OCI-LY1 (cell line): ENCODE results near the gene PGBD5.

Experiments
- H2AFZ ChIP-seq: fragments of 200-600 bp; sonication (generic), shearing (Covaris generic); 2 replicates; pipeline ENCODE4 v1.6.0; 2014; ENCODE audit warnings: antibody characterized with exemption, mild to moderate bottlenecking, low read length
- H3F3A ChIP-seq: fragments of 200-600 bp; sonication (generic), shearing (Covaris generic); 2 replicates; pipeline ENCODE4 v1.6.0; 2014; ENCODE audit warnings: mild to moderate bottlenecking, antibody characterized with exemption, low read length, moderate library complexity; ENCODE audit not compliant: insufficient read depth
- H3K27ac ChIP-seq: fragments of 200-600 bp; sonication (generic); 2 replicates; pipeline ENCODE4 v1.5.1; 2014; ENCODE audit warnings: low read length, mixed run types, mild to moderate bottlenecking, low read depth; ENCODE audit not compliant: poor library complexity, severe bottlenecking
- H3K27me3 ChIP-seq: fragments of 200-600 bp; sonication (generic); 2 replicates; pipeline ENCODE4 v1.6.0; 2014; ENCODE audit warnings: antibody characterized with exemption, mild to moderate bottlenecking, low read length, moderate library complexity; ENCODE audit not compliant: insufficient read depth
- H3K36me3 ChIP-seq: fragments of 200-600 bp; sonication (generic); 2 replicates; pipeline ENCODE4 v1.6.1; 2014; ENCODE audit warnings: mild to moderate bottlenecking, antibody characterized with exemption, low read length, moderate library complexity, mixed read lengths; ENCODE audit not compliant: insufficient read depth
- H3K4me1 ChIP-seq: fragments of 200-600 bp; sonication (generic); 2 replicates; pipeline ENCODE4 v1.5.1; 2014; ENCODE audit warnings: mild to moderate bottlenecking, low read length, moderate library complexity; ENCODE audit not compliant: insufficient read depth, severe bottlenecking
- H3K4me2 ChIP-seq: fragments of 200-600 bp; sonication (generic), shearing (Covaris generic); 2 replicates; pipeline ENCODE4 v1.6.1; 2014; ENCODE audit warnings: low read length
- H3K4me3 ChIP-seq: fragments of 200-600 bp; sonication (generic); 2 replicates; pipeline ENCODE4 v1.5.1; 2014; ENCODE audit warnings: low read length, low read depth, mild to moderate bottlenecking, mixed read lengths; ENCODE audit not compliant: poor library complexity, severe bottlenecking
- H3K79me2 ChIP-seq: fragments of 200-600 bp; shearing (Covaris generic); 2 replicates; pipeline ENCODE4 v1.6.1; 2016; ENCODE audit warnings: mixed run types, low read length, mixed read lengths; ENCODE audit not compliant: insufficient read depth
- H3K9ac ChIP-seq: fragments of 200-600 bp; sonication (generic), shearing (Covaris generic); 2 replicates; pipeline ENCODE4 v1.6.1; 2014; ENCODE audit warnings: mild to moderate bottlenecking, low read length, mixed read lengths
- H3K9me2 ChIP-seq: fragments of 200-600 bp; sonication (generic), shearing (Covaris generic); 2 replicates; pipeline ENCODE4 v1.6.1; 2014; ENCODE audit warnings: low read depth, mild to moderate bottlenecking, low read length, mixed read lengths
- H3K9me3 ChIP-seq: fragments of 200-600 bp; shearing (Covaris generic); 2 replicates; pipeline ENCODE4 v1.6.1; 2014; ENCODE audit warnings: low read length, mixed read lengths
- H4K20me1 ChIP-seq: fragments of 200-600 bp; sonication (generic), shearing (Covaris generic); 2 replicates; pipeline ENCODE4 v1.6.0; 2016; ENCODE audit warnings: mild to moderate bottlenecking, low read length; ENCODE audit not compliant: insufficient read depth
- EZH2 ChIP-seq: fragments of 200-600 bp; sonication (generic), shearing (Covaris generic); IDR thresholded peaks from 2 replicates; pipeline ENCODE4 v1.8.0; 2017; ENCODE audit warnings: borderline replicate concordance, mixed run types, mild to moderate bottlenecking, antibody characterized with exemption, low read length, moderate library complexity, mixed read lengths
- TF ChIP-seq, protein P1 (sequence below): fragments of 200-600 bp; sonication (generic), shearing (Covaris generic); IDR thresholded peaks from 2 replicates; pipeline ENCODE4 v1.5.1; 2017; ENCODE audit warnings: mild to moderate bottlenecking, antibody characterized with exemption, low read length, moderate library complexity, mixed read lengths

PGBD5 gene

DNA sequence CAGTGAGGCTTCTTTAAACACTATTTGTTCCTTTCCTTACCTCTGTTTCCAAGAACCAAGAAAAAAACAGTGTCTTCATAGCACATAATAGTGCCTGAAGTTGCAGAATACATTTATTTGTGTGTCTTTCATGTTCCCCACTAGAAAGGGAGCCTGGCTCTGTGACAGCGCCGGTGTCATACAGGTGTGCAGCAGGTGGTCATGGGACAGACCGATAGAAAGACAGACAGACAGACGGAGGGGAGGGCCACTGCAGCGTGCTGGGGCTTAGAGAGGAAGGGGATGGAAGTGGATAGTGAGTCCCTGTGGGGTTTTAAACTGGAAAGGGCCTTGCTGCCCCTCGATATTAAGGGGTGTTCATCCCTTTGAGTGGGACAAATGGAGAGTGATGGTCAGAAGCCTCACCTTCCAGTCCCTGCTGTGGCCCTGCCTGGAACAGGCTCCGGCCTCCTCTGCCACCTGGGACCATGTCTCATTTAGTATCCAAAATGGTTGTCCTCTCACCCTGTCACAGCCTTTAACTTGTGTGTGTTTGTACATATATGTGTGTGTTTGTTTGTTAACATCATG lies 152.9 kb downstream of the PGBD5 start:
- Histone ChIP-seq H3K36me3 (peaks cover 31% of the 10 kb centered on the region), H3K79me2 (no peaks in the 10 kb centered on the region), H4K20me1 (no peaks in the 10 kb centered on the region), H3K9me3 (no peaks in the 10 kb centered on the region), H3K27me3 (no peaks in the 10 kb centered on the region), H3K9ac (no peak overlapping the region), H3K4me3 (no peak overlapping the region), H2AFZ (no peak overlapping the region), H3K9me2 (no peaks in the 10 kb centered on the region), H3K4me2 (no peak overlapping the region), H3K4me1 (peaks cover 65% of the 10 kb centered on the region), H3K27ac (peak overlapping the region; percentile 68), H3F3A (no peaks in the 10 kb centered on the region)
- TF ChIP-seq, protein P1, sequence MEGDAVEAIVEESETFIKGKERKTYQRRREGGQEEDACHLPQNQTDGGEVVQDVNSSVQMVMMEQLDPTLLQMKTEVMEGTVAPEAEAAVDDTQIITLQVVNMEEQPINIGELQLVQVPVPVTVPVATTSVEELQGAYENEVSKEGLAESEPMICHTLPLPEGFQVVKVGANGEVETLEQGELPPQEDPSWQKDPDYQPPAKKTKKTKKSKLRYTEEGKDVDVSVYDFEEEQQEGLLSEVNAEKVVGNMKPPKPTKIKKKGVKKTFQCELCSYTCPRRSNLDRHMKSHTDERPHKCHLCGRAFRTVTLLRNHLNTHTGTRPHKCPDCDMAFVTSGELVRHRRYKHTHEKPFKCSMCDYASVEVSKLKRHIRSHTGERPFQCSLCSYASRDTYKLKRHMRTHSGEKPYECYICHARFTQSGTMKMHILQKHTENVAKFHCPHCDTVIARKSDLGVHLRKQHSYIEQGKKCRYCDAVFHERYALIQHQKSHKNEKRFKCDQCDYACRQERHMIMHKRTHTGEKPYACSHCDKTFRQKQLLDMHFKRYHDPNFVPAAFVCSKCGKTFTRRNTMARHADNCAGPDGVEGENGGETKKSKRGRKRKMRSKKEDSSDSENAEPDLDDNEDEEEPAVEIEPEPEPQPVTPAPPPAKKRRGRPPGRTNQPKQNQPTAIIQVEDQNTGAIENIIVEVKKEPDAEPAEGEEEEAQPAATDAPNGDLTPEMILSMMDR: no peak
- TF ChIP-seq EZH2: no peak

DNA sequence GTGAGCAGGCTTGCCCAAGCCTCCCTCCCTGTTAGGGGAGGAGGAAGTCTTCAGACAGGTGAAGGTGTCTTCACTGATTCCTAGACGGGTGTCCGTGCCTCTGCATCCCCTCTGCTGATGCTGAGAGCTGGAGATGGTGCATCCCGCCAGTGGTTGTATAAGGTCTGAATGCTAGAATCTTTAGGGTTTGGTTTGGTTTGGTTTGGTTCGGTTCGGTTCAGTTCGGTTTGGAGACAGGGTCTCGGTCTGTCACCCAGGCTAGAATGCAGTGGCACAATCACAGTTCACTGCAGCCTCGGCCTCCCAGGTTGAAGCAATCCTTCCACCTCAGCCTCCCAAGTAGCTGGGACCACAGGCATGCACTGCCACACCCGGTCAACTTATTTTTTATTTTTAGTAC lies 153.6 kb downstream of the PGBD5 start:
- Histone ChIP-seq H4K20me1 (no peaks in the 10 kb centered on the region), H2AFZ (no peak overlapping the region), H3K9me3 (no peaks in the 10 kb centered on the region), H3K9me2 (no peaks in the 10 kb centered on the region), H3K4me1 (peaks cover 58% of the 10 kb centered on the region), H3K27me3 (no peaks in the 10 kb centered on the region), H3K9ac (no peak overlapping the region), H3K27ac (peak overlapping the region; percentile 68), H3K36me3 (peaks cover 34% of the 10 kb centered on the region), H3F3A (no peaks in the 10 kb centered on the region), H3K4me3 (no peak overlapping the region), H3K79me2 (no peaks in the 10 kb centered on the region), H3K4me2 (no peak overlapping the region)
- TF ChIP-seq EZH2: no peak
- TF ChIP-seq, protein P1: no peak

DNA sequence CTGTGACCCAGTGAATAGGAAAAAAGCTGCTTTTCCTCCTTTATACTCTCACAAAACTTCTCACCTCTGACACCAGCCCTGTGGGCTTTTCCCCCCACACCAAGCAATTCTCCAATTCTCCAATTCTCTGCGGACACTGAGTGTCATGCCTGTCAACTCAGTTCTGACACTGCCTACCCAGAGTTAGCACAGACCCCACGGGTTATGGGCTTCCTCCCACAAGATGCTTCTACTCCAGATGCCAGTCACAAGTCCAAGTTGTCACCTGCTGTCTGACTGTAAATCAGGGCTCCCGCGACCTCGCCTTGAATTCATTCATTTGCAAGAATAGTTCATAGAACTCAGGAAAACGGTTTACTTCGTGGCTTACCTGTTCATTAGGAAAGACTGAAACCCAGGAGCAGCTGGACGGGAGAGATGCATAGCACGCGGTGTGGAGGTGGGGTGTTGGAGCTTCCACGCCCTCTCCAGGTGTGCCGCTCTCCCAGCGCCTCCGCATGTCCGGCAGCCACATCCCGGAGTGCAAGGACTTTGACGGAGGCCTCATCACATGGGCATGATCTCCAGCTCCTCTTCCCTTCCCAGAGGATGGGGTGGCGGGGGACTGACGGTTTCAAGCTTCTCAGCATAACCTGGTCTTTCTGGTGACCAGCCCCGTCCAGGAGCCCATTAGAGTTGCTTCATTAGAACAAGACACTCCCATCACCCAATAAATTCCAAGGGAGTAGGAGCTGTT lies 154.7 kb downstream of the PGBD5 start:
- H3K4me2 ChIP-seq: peak overlapping the region; percentile 51; the same call in 1 of the 2 replicates
- no peak overlapping the region for H2AFZ ChIP-seq
- peaks cover 47% of the 10 kb centered on the region for H3K4me1 ChIP-seq
- peak overlapping the region; percentile 90 for H3K27ac ChIP-seq
- no peak overlapping the region; the same call in 1 of the 2 replicates for H3K9ac ChIP-seq
- no peaks in the 10 kb centered on the region for H3K9me3 ChIP-seq
- no peaks in the 10 kb centered on the region for H3F3A ChIP-seq
- H3K27me3 ChIP-seq: no peaks in the 10 kb centered on the region
- TF ChIP-seq, protein P1: no peak
- TF ChIP-seq EZH2: no peak
- no peak overlapping the region for H3K4me3 ChIP-seq
- H4K20me1 ChIP-seq: no peaks in the 10 kb centered on the region
- no peaks in the 10 kb centered on the region for H3K9me2 ChIP-seq
- no peaks in the 10 kb centered on the region for H3K79me2 ChIP-seq
- H3K36me3 ChIP-seq: peaks cover 35% of the 10 kb centered on the region
